ENCODE data around the gene CARD6.

DNA sequence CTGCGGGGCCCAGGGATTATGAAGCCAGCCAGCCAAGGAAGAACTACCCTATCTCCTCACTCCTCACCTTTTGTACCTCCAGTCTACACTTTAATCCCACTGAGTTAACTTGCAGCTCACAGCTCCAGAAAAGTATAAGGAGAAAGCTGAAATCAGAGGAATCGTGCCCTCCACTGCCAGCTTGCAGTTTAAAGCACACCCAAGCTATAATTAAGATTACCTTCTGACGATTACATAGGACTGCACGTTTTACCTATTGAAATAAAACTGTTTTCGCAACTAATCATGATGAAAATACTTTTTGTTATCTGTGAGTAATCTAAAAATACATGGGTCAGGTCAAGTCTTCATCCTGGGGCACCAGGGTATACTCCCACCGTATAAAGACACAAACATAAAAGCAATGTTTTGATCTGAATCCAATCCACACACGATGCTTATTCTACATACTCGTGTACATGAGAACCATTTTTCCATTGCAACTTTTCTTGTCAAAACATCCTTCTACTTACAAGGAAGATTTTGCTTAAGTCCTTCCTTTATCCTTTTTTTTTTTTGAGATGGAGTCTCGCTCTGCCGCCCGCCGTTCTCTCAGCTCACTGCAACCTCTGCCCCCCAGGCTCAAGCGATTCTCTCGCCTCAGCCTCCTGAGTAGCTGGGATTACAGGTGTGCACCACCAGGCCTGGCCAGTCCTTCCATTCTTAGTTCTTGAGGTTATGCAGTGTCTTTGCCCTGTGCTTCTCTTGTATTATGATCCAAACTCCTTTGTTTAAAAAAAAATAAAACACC lies 13.8 kb upstream of the CARD6 start:
- TF ChIP-seq, protein P1, sequence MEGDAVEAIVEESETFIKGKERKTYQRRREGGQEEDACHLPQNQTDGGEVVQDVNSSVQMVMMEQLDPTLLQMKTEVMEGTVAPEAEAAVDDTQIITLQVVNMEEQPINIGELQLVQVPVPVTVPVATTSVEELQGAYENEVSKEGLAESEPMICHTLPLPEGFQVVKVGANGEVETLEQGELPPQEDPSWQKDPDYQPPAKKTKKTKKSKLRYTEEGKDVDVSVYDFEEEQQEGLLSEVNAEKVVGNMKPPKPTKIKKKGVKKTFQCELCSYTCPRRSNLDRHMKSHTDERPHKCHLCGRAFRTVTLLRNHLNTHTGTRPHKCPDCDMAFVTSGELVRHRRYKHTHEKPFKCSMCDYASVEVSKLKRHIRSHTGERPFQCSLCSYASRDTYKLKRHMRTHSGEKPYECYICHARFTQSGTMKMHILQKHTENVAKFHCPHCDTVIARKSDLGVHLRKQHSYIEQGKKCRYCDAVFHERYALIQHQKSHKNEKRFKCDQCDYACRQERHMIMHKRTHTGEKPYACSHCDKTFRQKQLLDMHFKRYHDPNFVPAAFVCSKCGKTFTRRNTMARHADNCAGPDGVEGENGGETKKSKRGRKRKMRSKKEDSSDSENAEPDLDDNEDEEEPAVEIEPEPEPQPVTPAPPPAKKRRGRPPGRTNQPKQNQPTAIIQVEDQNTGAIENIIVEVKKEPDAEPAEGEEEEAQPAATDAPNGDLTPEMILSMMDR (conservative IDR thresholded peaks at IDR 0.05; ENCODE audit: low read depth, low read length): no peak
- TF ChIP-seq CEBPB (IDR thresholded peaks at IDR 0.05; ENCODE audit: low read depth, low read length): no peak

Measured in IMR-90 (cell line).